HCT116 (cell line): ENCODE data around the gene CDK9. TPM values are rescaled to one million over a fixed set of nuclear protein-coding genes. Genes with fewer than 3 reads are reported as not detected.

ENCODE experiments used
- ATAC-seq: fragments of 200-7000 bp; cut with Tn5 transposase; 2 replicates; pipeline ENCODE4 v1.9.1; 2020; ENCODE audit warnings: mild to moderate bottlenecking, moderate library complexity
- BruUV-seq: library from RNA; stranded (reverse); fragments of 400-500 nt; replicated peaks from 2 replicates; lab custom pipeline; 2021; lab: Mats Ljungman, UMichigan
- CTCF ChIA-PET: fragments of 300-600 bp; sonication (Branson Sonifier 250); formaldehyde crosslinking; loops from one replicate; lab custom pipeline; 2021; ENCODE audit warnings: antibody characterized with exemption; lab: Charles Lee
- POLR2A ChIA-PET: fragments of 300-600, 350-600 bp; sonication (Branson Sonifier 250); formaldehyde crosslinking; loops from one replicate; lab custom pipeline; 2021; ENCODE audit warnings: antibody characterized with exemption; lab: Charles Lee
- RAD21 ChIA-PET, 2 experiments: fragments of 300-600 bp; sonication (Branson Sonifier 250); formaldehyde crosslinking; loops; one replicate each; lab custom pipeline; 2023; ENCODE audit warnings: low total read pairs in 2 of 2; ENCODE audit not compliant: uncharacterized antibody in 2 of 2, unreplicated experiment in 2 of 2, low non-redundant PET in 1 of 2; lab: Charles Lee
- DNase-seq: peaks from one replicate; pipeline ENCODE4 v3.0.0-alpha.2; 2010; ENCODE audit warnings: low read depth, low spot score
- H2AFZ ChIP-seq: fragments of 200-600 bp; shearing (Covaris generic), sonication (generic); 2 replicates; pipeline ENCODE4 v1.6.1; 2017; ENCODE audit warnings: low read depth, mixed run types, mixed read lengths, antibody characterized with exemption, low read length; ENCODE audit not compliant: poor library complexity, severe bottlenecking
- H3K27ac ChIP-seq: 2 replicates; pipeline ENCODE4 v1.5.1; 2012; ENCODE audit warnings: low read depth, low read length
- H3K27me3 ChIP-seq: fragments of 200-600 bp; sonication (generic); 2 replicates; pipeline ENCODE4 v1.6.1; 2016; ENCODE audit warnings: mixed run types, low read length, mixed read lengths; ENCODE audit not compliant: insufficient read depth
- H3K36me3 ChIP-seq, 2 experiments: fragments of 200-500 bp in 1 of 2; fragments of 200-600 bp in 1 of 2; sonication (Bioruptor generic) in 1 of 2; sonication (generic) in 1 of 2; 2 replicates each; pipeline versions ENCODE4 v1.5.1 to v1.6.1; 2014 to 2016; ENCODE audit warnings: low read length in 2 of 2, inconsistent platforms in 1 of 2, mixed read lengths in 1 of 2, mixed run types in 1 of 2; ENCODE audit not compliant: insufficient read depth in 2 of 2, control insufficient read depth in 1 of 2
- H3K4me1 ChIP-seq, 2 experiments: fragments of 200-600 bp in 1 of 2; sonication (generic) in 1 of 2; 2 replicates each; pipeline versions ENCODE4 v1.5.1 to v1.6.1; 2012 to 2017; ENCODE audit warnings: low read length in 2 of 2, inconsistent platforms in 1 of 2, mild to moderate bottlenecking in 1 of 2, mixed read lengths in 1 of 2, mixed run types in 1 of 2, moderate library complexity in 1 of 2; ENCODE audit not compliant: insufficient read depth in 2 of 2, control insufficient read depth in 1 of 2
- H3K4me2 ChIP-seq: fragments of 200-600 bp; sonication (generic); 2 replicates; pipeline ENCODE4 v1.6.1; 2017; ENCODE audit warnings: mixed run types, low read length, mixed read lengths
- H3K4me3 ChIP-seq, 2 experiments: fragments of 200-600 bp in 1 of 2; sonication (generic) in 1 of 2; replicated peaks in 1 of 2; 2 replicates each; pipeline ENCODE4 v1.5.1; 2011 to 2016; ENCODE audit warnings: low read length in 2 of 2, control low read depth in 1 of 2, low read depth in 1 of 2, mild to moderate bottlenecking in 1 of 2, mixed read lengths in 1 of 2, mixed run types in 1 of 2
- H3K79me2 ChIP-seq: fragments of 200-600 bp; sonication (generic); 2 replicates; pipeline ENCODE4 v1.6.1; 2017; ENCODE audit warnings: mild to moderate bottlenecking, mixed run types, low read length, moderate library complexity, mixed read lengths; ENCODE audit not compliant: insufficient read depth
- H3K9ac ChIP-seq: fragments of 200-600 bp; sonication (generic); 2 replicates; pipeline ENCODE4 v1.6.1; 2016; ENCODE audit warnings: low read length, mixed read lengths
- H3K9me2 ChIP-seq: fragments of 200-600 bp; sonication (generic), shearing (Covaris generic); 2 replicates; pipeline ENCODE4 v1.6.1; 2017; ENCODE audit warnings: mixed run types, mild to moderate bottlenecking, moderate library complexity; ENCODE audit not compliant: insufficient read depth
- H3K9me3 ChIP-seq, 2 experiments: fragments of 200-500 bp in 1 of 2; fragments of 200-600 bp in 1 of 2; sonication (Bioruptor generic) in 1 of 2; sonication (generic) in 1 of 2; 2 replicates each; pipeline ENCODE4 v1.6.1; 2014 to 2017; ENCODE audit warnings: low read length in 2 of 2, mixed read lengths in 2 of 2, inconsistent platforms in 1 of 2, low read depth in 1 of 2, mild to moderate bottlenecking in 1 of 2, mixed run types in 1 of 2, moderate library complexity in 1 of 2; ENCODE audit not compliant: control insufficient read depth in 1 of 2, insufficient read depth in 1 of 2
- H4K20me1 ChIP-seq: fragments of 200-600 bp; sonication (generic), shearing (Covaris generic); 2 replicates; pipeline ENCODE4 v1.6.1; 2017; ENCODE audit warnings: mixed run types, mild to moderate bottlenecking, moderate library complexity; ENCODE audit not compliant: insufficient read depth
- CBX3 ChIP-seq: IDR thresholded peaks from 2 replicates; pipeline ENCODE4 v1.6.1; 2012; ENCODE audit warnings: low read depth
- EZH2 ChIP-seq: fragments of 200-600 bp; sonication (generic); IDR thresholded peaks from 2 replicates; pipeline ENCODE4 v1.6.1; 2017; ENCODE audit warnings: antibody characterized with exemption, mixed run types
- EZH2phosphoT487 ChIP-seq: fragments of 200-600 bp; IDR thresholded peaks from 2 replicates; pipeline ENCODE4 v1.6.1; 2018; ENCODE audit warnings: antibody characterized with exemption, borderline replicate concordance
- FOSL1 ChIP-seq: IDR thresholded peaks from 2 replicates; pipeline ENCODE4 v1.6.1; 2012; ENCODE audit warnings: low read depth
- RAD21 ChIP-seq: IDR thresholded peaks from 2 replicates; pipeline ENCODE4 v1.6.1; 2012; ENCODE audit warnings: low read depth, mild to moderate bottlenecking
- TCF7L2 ChIP-seq: IDR thresholded peaks from 2 replicates; pipeline ENCODE4 v1.7.0; 2011; ENCODE audit warnings: borderline replicate concordance, inconsistent platforms; ENCODE audit not compliant: insufficient read depth, insufficient read length; ENCODE audit errors: extremely low read depth
- intact Hi-C: fragments of 100-400 bp; cut with micrococcal nuclease; formaldehyde crosslinking; loops from 2 replicates; pipeline ENCODE4 v1.10.0; 2022
- total RNA-seq: library from RNA; stranded (reverse); gene quantifications from one replicate; pipeline ENCODE4 v1.2.1, GENCODE V29; 2021; ENCODE audit not compliant: unreplicated experiment
- TF ChIP-seq, protein P1 (sequence below), 3 experiments: fragments of 200-600 bp in 1 of 3; sonication (generic) in 1 of 3; IDR thresholded peaks in 2 of 3; conservative IDR thresholded peaks in 1 of 3; 2 replicates each; pipeline ENCODE4 v1.5.1; 2012 to 2017; ENCODE audit warnings: low read depth in 2 of 3, low read length in 2 of 3, antibody characterized with exemption in 1 of 3, borderline replicate concordance in 1 of 3, control low read depth in 1 of 3, mild to moderate bottlenecking in 1 of 3, mixed read lengths in 1 of 3, mixed run types in 1 of 3, moderate library complexity in 1 of 3; ENCODE audit not compliant: insufficient read depth in 1 of 3
- TF ChIP-seq, protein P2 (sequence below): IDR thresholded peaks from 2 replicates; pipeline ENCODE4 v1.6.1; 2012
- TF ChIP-seq, protein P3 (sequence below): IDR thresholded peaks from 2 replicates; pipeline ENCODE4 v1.6.1; 2012; ENCODE audit warnings: low read depth

The CDK9 gene
- total RNA-seq, 1 experiment from 2014 or later = 102 TPM

DNA sequence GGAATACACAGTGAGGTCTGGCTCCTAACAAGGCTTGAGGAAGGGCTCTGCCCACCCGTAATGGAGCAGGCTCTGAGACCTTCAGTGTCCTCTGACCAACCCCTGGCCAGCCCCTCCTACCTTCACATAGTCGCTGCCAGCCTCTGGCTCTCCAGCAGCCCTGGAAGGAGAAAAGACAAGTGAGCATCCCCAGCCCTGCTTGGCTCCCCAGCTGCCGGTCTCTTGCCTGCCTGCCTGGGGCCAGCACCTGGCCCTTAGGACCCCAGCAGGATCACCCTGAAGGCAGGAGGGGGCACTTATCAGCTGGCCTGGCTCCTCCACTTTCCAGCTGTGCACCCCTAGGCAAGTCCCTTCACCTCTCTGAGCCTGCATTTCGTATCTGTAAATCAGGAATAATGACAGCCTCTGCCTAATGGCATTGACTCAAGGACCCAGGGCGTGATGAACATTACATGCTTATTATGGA, 24.3 kb upstream of the CDK9 start:
- no peak for DNase-seq
- H3K4me2 ChIP-seq = no peak overlapping the region
- ChIA-PET RAD21 (no interaction called here), POLR2A (no interaction called here), CTCF (no interaction called here)
- no peak overlapping the region for H3K27ac ChIP-seq
- no TSS peak for BruUV-seq
- no peaks in the 10 kb centered on the region; the same call in 1 of the 2 replicates for H3K27me3 ChIP-seq
- H3K9ac ChIP-seq = no peak overlapping the region
- no peak for ATAC-seq
- H3K4me1 ChIP-seq = no peaks in the 10 kb centered on the region
- no peak for TF ChIP-seq EZH2
- no peak for TF ChIP-seq TCF7L2
- TF ChIP-seq CBX3 = no peak
- TF ChIP-seq, protein P1, sequence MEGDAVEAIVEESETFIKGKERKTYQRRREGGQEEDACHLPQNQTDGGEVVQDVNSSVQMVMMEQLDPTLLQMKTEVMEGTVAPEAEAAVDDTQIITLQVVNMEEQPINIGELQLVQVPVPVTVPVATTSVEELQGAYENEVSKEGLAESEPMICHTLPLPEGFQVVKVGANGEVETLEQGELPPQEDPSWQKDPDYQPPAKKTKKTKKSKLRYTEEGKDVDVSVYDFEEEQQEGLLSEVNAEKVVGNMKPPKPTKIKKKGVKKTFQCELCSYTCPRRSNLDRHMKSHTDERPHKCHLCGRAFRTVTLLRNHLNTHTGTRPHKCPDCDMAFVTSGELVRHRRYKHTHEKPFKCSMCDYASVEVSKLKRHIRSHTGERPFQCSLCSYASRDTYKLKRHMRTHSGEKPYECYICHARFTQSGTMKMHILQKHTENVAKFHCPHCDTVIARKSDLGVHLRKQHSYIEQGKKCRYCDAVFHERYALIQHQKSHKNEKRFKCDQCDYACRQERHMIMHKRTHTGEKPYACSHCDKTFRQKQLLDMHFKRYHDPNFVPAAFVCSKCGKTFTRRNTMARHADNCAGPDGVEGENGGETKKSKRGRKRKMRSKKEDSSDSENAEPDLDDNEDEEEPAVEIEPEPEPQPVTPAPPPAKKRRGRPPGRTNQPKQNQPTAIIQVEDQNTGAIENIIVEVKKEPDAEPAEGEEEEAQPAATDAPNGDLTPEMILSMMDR (IDR thresholded peaks at IDR 0.05 in 2 of 3, conservative IDR thresholded peaks at IDR 0.05 in 1 of 3; ENCODE audit: borderline replicate concordance in 1 of 3, insufficient read depth in 1 of 3, low read depth in 2 of 3, low read length in 2 of 3) = no peak
- no peak for TF ChIP-seq EZH2phosphoT487
- no peak for TF ChIP-seq RAD21
- TF ChIP-seq FOSL1 = no peak
- TF ChIP-seq, protein P2, sequence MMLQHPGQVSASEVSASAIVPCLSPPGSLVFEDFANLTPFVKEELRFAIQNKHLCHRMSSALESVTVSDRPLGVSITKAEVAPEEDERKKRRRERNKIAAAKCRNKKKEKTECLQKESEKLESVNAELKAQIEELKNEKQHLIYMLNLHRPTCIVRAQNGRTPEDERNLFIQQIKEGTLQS = no peak
- TF ChIP-seq, protein P3, sequence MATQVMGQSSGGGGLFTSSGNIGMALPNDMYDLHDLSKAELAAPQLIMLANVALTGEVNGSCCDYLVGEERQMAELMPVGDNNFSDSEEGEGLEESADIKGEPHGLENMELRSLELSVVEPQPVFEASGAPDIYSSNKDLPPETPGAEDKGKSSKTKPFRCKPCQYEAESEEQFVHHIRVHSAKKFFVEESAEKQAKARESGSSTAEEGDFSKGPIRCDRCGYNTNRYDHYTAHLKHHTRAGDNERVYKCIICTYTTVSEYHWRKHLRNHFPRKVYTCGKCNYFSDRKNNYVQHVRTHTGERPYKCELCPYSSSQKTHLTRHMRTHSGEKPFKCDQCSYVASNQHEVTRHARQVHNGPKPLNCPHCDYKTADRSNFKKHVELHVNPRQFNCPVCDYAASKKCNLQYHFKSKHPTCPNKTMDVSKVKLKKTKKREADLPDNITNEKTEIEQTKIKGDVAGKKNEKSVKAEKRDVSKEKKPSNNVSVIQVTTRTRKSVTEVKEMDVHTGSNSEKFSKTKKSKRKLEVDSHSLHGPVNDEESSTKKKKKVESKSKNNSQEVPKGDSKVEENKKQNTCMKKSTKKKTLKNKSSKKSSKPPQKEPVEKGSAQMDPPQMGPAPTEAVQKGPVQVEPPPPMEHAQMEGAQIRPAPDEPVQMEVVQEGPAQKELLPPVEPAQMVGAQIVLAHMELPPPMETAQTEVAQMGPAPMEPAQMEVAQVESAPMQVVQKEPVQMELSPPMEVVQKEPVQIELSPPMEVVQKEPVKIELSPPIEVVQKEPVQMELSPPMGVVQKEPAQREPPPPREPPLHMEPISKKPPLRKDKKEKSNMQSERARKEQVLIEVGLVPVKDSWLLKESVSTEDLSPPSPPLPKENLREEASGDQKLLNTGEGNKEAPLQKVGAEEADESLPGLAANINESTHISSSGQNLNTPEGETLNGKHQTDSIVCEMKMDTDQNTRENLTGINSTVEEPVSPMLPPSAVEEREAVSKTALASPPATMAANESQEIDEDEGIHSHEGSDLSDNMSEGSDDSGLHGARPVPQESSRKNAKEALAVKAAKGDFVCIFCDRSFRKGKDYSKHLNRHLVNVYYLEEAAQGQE = no peak
- H3K4me3 ChIP-seq = no peak overlapping the region
- H3K9me3 ChIP-seq = no peaks in the 10 kb centered on the region
- H4K20me1 ChIP-seq = no peaks in the 10 kb centered on the region
- intact Hi-C loops = no loop called here
- no peaks in the 10 kb centered on the region for H3K9me2 ChIP-seq
- no peak overlapping the region for H2AFZ ChIP-seq
- no peaks in the 10 kb centered on the region for H3K79me2 ChIP-seq
- H3K36me3 ChIP-seq = no peaks in the 10 kb centered on the region
